Heart left ventricle (tissue), 16 donors: ENCODE data around the gene PFN1. TPM values are rescaled to one million over a fixed set of nuclear protein-coding genes. Genes with fewer than 3 reads are reported as not detected.
A peak's percentile ranks its signal among the peaks of the same experiment; 100 is the strongest.
"Not testable (repeated sequence)": the region's sequence is repeated elsewhere in the genome, so short reads cannot be mapped to it uniquely, and the experiment has no call there.

Experiments used
- ATAC-seq, 4 donors: fragments of 200-7000 bp; cut with Tn5 transposase; one replicate each; pipeline ENCODE4 v1.9.1; 2020 to 2022; ENCODE audit warnings: moderate library complexity in 4 of 4, mild to moderate bottlenecking in 3 of 4, moderate number of reproducible peaks in 1 of 4
- DNase-seq, 5 donors: peaks; one replicate each; pipeline ENCODE4 v3.0.0-alpha.2; 2020
- H3K27ac ChIP-seq, 12 donors: fragments of 200-600 bp; sonication (generic) in 4 of 12; one replicate each; pipeline versions ENCODE4 v1.5.0 to v1.8.0; 2016 to 2022; ENCODE audit warnings: mild to moderate bottlenecking in 2 of 12
- H3K27me3 ChIP-seq, 9 donors: fragments of 200-600 bp; sonication (generic) in 2 of 9; one replicate each; pipeline versions ENCODE4 v1.5.1 to v1.8.0; 2016 to 2022; ENCODE audit warnings: mild to moderate bottlenecking in 3 of 9
- H3K36me3 ChIP-seq, 9 donors: fragments of 200-600 bp; sonication (generic) in 2 of 9; one replicate each; pipeline versions ENCODE4 v1.5.0 to v1.8.0; 2018 to 2022; ENCODE audit warnings: mild to moderate bottlenecking in 2 of 9
- H3K4me1 ChIP-seq, 12 donors: fragments of 200-600 bp; sonication (generic) in 4 of 12; one replicate each; pipeline versions ENCODE4 v1.5.0 to v1.8.0; 2016 to 2022; ENCODE audit warnings: mild to moderate bottlenecking in 3 of 12
- H3K4me3 ChIP-seq, 12 donors: fragments of 200-600 bp; sonication (generic) in 4 of 12; one replicate each; pipeline versions ENCODE4 v1.5.0 to v1.8.0; 2017 to 2022; ENCODE audit warnings: mild to moderate bottlenecking in 9 of 12, moderate library complexity in 4 of 12
- H3K9me3 ChIP-seq, 12 donors: fragments of 200-600 bp; sonication (generic) in 4 of 12; one replicate each; pipeline versions ENCODE4 v1.5.0 to v1.8.0; 2016 to 2022; ENCODE audit warnings: mild to moderate bottlenecking in 1 of 12
- CTCF ChIP-seq, 12 donors: fragments of 200-600 bp; sonication (generic) in 4 of 12; IDR thresholded peaks; one replicate each; pipeline versions ENCODE4 v1.5.0 to v1.8.0; 2018 to 2022; ENCODE audit warnings: antibody characterized with exemption in 12 of 12, mild to moderate bottlenecking in 5 of 12
- POLR2A ChIP-seq, 2 donors: fragments of 450-650 bp; IDR thresholded peaks; one replicate each; pipeline ENCODE4 v1.6.1; 2017; ENCODE audit warnings: antibody characterized with exemption in 2 of 2, mild to moderate bottlenecking in 2 of 2, moderate library complexity in 2 of 2
- WGBS, 4 donors: extraction: QIAGEN DNeasy Blood & Tissue Kit in 2 of 4; methylation state at CpG; one replicate each; pipeline versions ENCODE4 v1.1.5 to v1.1.7; 2013 to 2018; 5-methylcytosine and 5-hydroxymethylcytosine counted together
- intact Hi-C, 10 donors: fragments of 100-400 bp; cut with DNase I; formaldehyde crosslinking; loops; one replicate each; pipeline versions ENCODE4 v1.11.1 to v1.14.2; 2022
- polyA plus RNA-seq, 2 donors: library from polyadenylated mRNA; stranded (reverse); fragments of 200-250 nt; gene quantifications; one replicate each; pipeline ENCODE4 v1.2.3, GENCODE V29; 2013
- total RNA-seq, 9 donors: library from RNA; depleted of rRNA in 2 of 9; stranded (reverse); fragments of >200 nt in 2 of 9; fragmentation: NEBNext Ultra II Directional in 3 of 9; extraction: Animal tissue kit (Norgen Biotek cat#: 25700) in 3 of 9; gene quantifications; one replicate each; pipeline versions ENCODE4 v1.1.0 to v1.2.4, GENCODE V29; 2016 to 2023
- donor health status: ischemic (EF 13 %, LVEDD 7.1; RV severe dilation, severe dysfunction).
- donor health status: healthy with polysubstance abuse.
- donor health status: DM: no; HTN: yes; CAD: no.
- donor health status: DM: no; HTN: no; CAD: no.
- donor health status: ischemic (EF 25% LVEDD 6.9; RV normal size, moderate dysfunction).
- donor health status: ischemic (EF 25% LVEDD 5.7; RV mildly dilated, moderate dysfunction).
- donor health status: healthy.
- donor health status: DM: yes; HTN: yes; CAD: no.
- donor health status: ischemic (EF 35%, LVEDD 5.7; RV mildly dilated, moderate dysfunction).
- donor health status: nonischemic (EF 11% LVEDD 7.7; RV severe dilation, severe dysfunction).
- donor health status: DM: yes; HTN: yes; CAD: no.
- donor health status: PGD.
- donor health status: ischemic (EF 29% LVEDD 5.4; RV normal size, mild dysfunction).
- donor health status: nonischemic (EF 23%, LVEDD 6.1; RV moderate dilation, normal function).

The PFN1 gene
- total and polyA plus RNA-seq, 11 donors, result 145 to 982 (median 234) TPM

- H3K36me3 ChIP-seq, result peaks cover 0 to 6% (median 0%) of the 10 kb centered on the region in 9 donors
Observed at GRCh38 chr17:4928881-4929280, 19.4 kb downstream of the PFN1 start.

GRCh38 chr17:4926577-4927335 lies 21.6 kb downstream of the PFN1 start:
- H3K4me3 ChIP-seq, intact Hi-C loops, H3K27ac ChIP-seq, H3K27me3 ChIP-seq, ATAC-seq, H3K9me3 ChIP-seq, H3K36me3 ChIP-seq, H3K4me1 ChIP-seq, DNase-seq: not testable (repeated sequence)
- WGBS, 4 donors, result 88 to 91% (median 89%) methylated on average over 24 of the region's 24 CpGs

More at GRCh38 chr17:4928881-4929280, 19.4 kb downstream of the PFN1 start:
- Histone ChIP-seq H3K4me3 (no peak overlapping the region), H3K27me3 (no peaks in the 10 kb centered on the region), H3K27ac (no peak overlapping the region), H3K4me1 (peaks cover 0 to 7% (median under 1%) of the 10 kb centered on the region in 12 donors), H3K9me3 (no peaks in the 10 kb centered on the region)
- TF ChIP-seq CTCF (IDR thresholded peaks at IDR 0.05) (no peak), POLR2A (IDR thresholded peaks at IDR 0.05) (no peak)
- no peak for DNase-seq
- no peak for ATAC-seq
- intact Hi-C loops, result no loop called here
- 97 to 98% (median 98%) methylated on average over 18 of the region's 18 CpGs for WGBS, 4 donors

- ATAC-seq, result no peak
- Histone ChIP-seq H3K27me3 (no peaks in the 10 kb centered on the region), H3K9me3 (no peaks in the 10 kb centered on the region), H3K36me3 (no peaks in the 10 kb centered on the region), H3K4me3 (no peak overlapping the region), H3K4me1 (peaks cover 0 to 9% (median 0%) of the 10 kb centered on the region in 12 donors), H3K27ac (no peak overlapping the region)
- no peak for DNase-seq
- intact Hi-C loops, result no loop called here
- 92 to 96% (median 94%) methylated on average over 4 of the region's 4 CpGs for WGBS, 4 donors
- TF ChIP-seq POLR2A (IDR thresholded peaks at IDR 0.05) (no peak), CTCF (IDR thresholded peaks at IDR 0.05) (no peak)
Observed at GRCh38 chr17:4921320-4921719, 27.0 kb downstream of the PFN1 start.

GRCh38 chr17:4920351-4921048 lies 27.8 kb downstream of the PFN1 start:
- intact Hi-C loops, result no loop called here
- no peak overlapping the region for H3K27ac ChIP-seq
- TF ChIP-seq POLR2A (IDR thresholded peaks at IDR 0.05) (no peak), CTCF (IDR thresholded peaks at IDR 0.05) (no peak)
- no peaks in the 10 kb centered on the region for H3K9me3 ChIP-seq
- H3K4me1 ChIP-seq, result peaks cover 0 to 9% (median 0%) of the 10 kb centered on the region in 12 donors
- no peak for DNase-seq
- 85 to 91% (median 89%) methylated on average over 10 of the region's 10 CpGs for WGBS, 4 donors
- no peak overlapping the region for H3K4me3 ChIP-seq
- H3K36me3 ChIP-seq, result no peaks in the 10 kb centered on the region
- peak in 1 of 4 donors; percentile 18 for ATAC-seq
- no peaks in the 10 kb centered on the region for H3K27me3 ChIP-seq
